ENCODE results near the gene ZNF580. TPM values are rescaled to one million over a fixed set of nuclear protein-coding genes. Genes with fewer than 3 reads are reported as not detected.

ZNF580 gene
- total RNA-seq, 1 experiment from 2014 or later, result 15.2 TPM

DNA sequence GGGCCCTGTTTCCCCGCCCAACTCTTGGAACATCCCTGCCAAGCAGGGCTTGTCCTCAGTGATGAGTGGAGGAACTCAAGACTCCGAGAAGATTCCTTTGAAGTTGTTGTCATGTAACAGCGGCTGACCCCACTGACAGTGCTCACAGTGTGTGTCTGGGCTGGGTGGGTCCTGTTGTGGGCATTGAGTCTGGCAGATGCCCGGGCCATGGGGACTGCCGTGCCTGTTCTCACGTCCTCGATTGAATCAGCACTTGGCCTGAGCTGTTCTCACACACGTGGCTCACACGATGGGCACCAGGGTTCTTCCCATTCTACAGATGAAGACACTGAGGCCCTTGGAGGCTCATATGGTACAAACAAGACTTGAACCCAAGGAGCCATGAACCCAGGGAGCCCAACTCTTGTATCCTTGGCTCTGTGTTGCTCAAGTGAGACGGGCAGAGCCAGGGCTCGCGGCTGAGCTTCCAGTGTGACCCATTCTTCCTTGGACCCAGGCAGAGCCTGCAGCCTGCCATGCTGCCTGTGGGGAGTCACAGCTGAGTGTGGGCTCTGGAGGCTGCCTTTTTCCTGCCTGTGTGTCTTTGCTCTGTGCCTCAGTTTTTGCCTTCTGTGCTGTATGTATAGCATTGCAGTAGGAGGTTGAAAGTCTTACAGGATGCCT lies 25.7 kb downstream of the ZNF580 start:
- peaks cover 58% of the 10 kb centered on the region for H4K20me1 ChIP-seq (ENCODE audit: low read length)
- H3K9me2 ChIP-seq (replicated peaks; ENCODE audit: low read length), result no peaks in the 10 kb centered on the region
- H3K27ac ChIP-seq (ENCODE audit: low read length), result no peak overlapping the region
- no peaks in the 10 kb centered on the region for H3K4me1 ChIP-seq (ENCODE audit: insufficient read depth, low read length)
- peaks cover 95% of the 10 kb centered on the region for H3K79me2 ChIP-seq (ENCODE audit: low read length)
- no peak overlapping the region for H3K9ac ChIP-seq (ENCODE audit: low read length)
- H2AFZ ChIP-seq (ENCODE audit: low read length), result no peak overlapping the region
- H3K27me3 ChIP-seq (ENCODE audit: low read length), result no peaks in the 10 kb centered on the region
- ChIA-PET POLR2A (ENCODE audit: unreplicated experiment) (no interaction called here), CTCF (interaction anchor here (0.5 kb wide), 1 partner anchor 164 kb away, joined by 7 read pairs; no protein-coding TSS in a partner anchor)
- H3K4me3 ChIP-seq (ENCODE audit: low read length), result no peak overlapping the region
- intact Hi-C loops (cut with micrococcal nuclease), result no loop called here
- peaks cover 75% of the 10 kb centered on the region for H3K36me3 ChIP-seq (ENCODE audit: low read depth, low read length)
- no peak for ATAC-seq
- no TSS peak for BruUV-seq (replicated peaks)
- TF ChIP-seq EZH2 (IDR thresholded peaks at IDR 0.05; ENCODE audit: low read length, unreplicated experiment), result no peak
- TF ChIP-seq EZH2phosphoT487 (IDR thresholded peaks at IDR 0.05; ENCODE audit: borderline replicate concordance, low read length), result no peak
- TF ChIP-seq, protein P1, sequence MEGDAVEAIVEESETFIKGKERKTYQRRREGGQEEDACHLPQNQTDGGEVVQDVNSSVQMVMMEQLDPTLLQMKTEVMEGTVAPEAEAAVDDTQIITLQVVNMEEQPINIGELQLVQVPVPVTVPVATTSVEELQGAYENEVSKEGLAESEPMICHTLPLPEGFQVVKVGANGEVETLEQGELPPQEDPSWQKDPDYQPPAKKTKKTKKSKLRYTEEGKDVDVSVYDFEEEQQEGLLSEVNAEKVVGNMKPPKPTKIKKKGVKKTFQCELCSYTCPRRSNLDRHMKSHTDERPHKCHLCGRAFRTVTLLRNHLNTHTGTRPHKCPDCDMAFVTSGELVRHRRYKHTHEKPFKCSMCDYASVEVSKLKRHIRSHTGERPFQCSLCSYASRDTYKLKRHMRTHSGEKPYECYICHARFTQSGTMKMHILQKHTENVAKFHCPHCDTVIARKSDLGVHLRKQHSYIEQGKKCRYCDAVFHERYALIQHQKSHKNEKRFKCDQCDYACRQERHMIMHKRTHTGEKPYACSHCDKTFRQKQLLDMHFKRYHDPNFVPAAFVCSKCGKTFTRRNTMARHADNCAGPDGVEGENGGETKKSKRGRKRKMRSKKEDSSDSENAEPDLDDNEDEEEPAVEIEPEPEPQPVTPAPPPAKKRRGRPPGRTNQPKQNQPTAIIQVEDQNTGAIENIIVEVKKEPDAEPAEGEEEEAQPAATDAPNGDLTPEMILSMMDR (conservative IDR thresholded peaks at IDR 0.05; ENCODE audit: low read depth, low read length), result no peak
- H3K4me2 ChIP-seq (ENCODE audit: low read length), result no peak overlapping the region
- H3F3A ChIP-seq (ENCODE audit: low read length, unreplicated experiment), result no peaks in the 10 kb centered on the region
- H3K9me3 ChIP-seq (ENCODE audit: low read length), result no peaks in the 10 kb centered on the region
- no peak for DNase-seq

DNA sequence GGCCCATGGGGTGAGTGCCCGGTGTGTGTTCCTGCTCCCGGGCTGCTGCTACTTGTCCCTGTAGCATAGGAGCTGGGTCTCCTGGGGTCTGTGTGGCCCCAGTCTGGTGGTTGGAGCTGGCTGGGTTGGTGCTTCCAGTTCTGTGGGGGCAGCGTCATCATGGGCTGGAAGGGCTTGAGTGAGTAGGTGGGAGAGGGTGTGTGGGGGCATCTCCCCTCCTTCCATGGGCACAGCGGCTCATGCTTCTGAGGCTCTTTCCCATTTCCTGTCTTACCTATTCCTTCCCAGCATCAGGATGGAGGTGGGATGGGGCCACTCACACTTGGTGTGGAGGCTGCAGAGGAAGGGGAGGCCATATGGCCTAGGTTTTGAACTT lies 26.2 kb downstream of the ZNF580 start:
- Histone ChIP-seq H3K27ac (ENCODE audit: low read length) (no peak overlapping the region), H3K4me1 (ENCODE audit: insufficient read depth, low read length) (no peaks in the 10 kb centered on the region), H3K9ac (ENCODE audit: low read length) (no peak overlapping the region), H3K27me3 (ENCODE audit: low read length) (no peaks in the 10 kb centered on the region), H4K20me1 (ENCODE audit: low read length) (peaks cover 58% of the 10 kb centered on the region), H3K36me3 (ENCODE audit: low read depth, low read length) (peaks cover 70% of the 10 kb centered on the region), H3K79me2 (ENCODE audit: low read length) (peaks cover 95% of the 10 kb centered on the region), H3F3A (ENCODE audit: low read length, unreplicated experiment) (peaks cover under 1% of the 10 kb centered on the region), H3K4me3 (ENCODE audit: low read length) (no peak overlapping the region), H2AFZ (ENCODE audit: low read length) (no peak overlapping the region), H3K9me3 (ENCODE audit: low read length) (no peaks in the 10 kb centered on the region), H3K9me2 (replicated peaks; ENCODE audit: low read length) (no peaks in the 10 kb centered on the region), H3K4me2 (ENCODE audit: low read length) (no peak overlapping the region)
- no peak for TF ChIP-seq EZH2 (IDR thresholded peaks at IDR 0.05; ENCODE audit: low read length, unreplicated experiment)
- TF ChIP-seq, protein P1 (conservative IDR thresholded peaks at IDR 0.05; ENCODE audit: low read depth, low read length), result no peak
- no peak for TF ChIP-seq EZH2phosphoT487 (IDR thresholded peaks at IDR 0.05; ENCODE audit: borderline replicate concordance, low read length)
- no peak for DNase-seq
- POLR2A ChIA-PET (ENCODE audit: unreplicated experiment), result no interaction called here
- CTCF ChIA-PET, result no interaction called here
- no peak for ATAC-seq
- no TSS peak for BruUV-seq (replicated peaks)
- intact Hi-C loops (cut with micrococcal nuclease), result no loop called here

DNA sequence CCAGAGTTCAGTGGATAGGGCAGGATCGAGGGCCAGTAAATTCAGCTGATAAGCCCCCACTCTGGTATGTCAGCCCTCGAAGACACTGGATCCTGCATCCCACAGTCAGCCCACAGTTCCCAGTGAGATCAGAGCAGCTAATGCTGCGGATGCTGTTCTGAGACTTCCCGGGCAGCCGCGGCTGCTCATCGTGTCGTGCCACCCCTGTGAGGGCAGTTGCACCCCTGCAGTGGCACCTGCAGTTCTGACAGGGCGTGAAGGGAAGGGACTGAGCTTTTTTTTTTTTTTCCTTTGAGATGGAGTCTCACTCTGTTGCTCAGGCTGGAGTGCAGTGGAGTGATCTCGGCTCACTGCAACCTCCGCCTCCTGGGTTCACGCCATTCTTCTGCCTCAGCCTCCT lies 26.7 kb downstream of the ZNF580 start:
- Histone ChIP-seq H3K27me3 (ENCODE audit: low read length) (no peaks in the 10 kb centered on the region), H3K9me2 (replicated peaks; ENCODE audit: low read length) (no peaks in the 10 kb centered on the region), H3K4me2 (ENCODE audit: low read length) (no peak overlapping the region), H3K9me3 (ENCODE audit: low read length) (no peaks in the 10 kb centered on the region), H3K36me3 (ENCODE audit: low read depth, low read length) (peaks cover 72% of the 10 kb centered on the region), H3K9ac (ENCODE audit: low read length) (no peak overlapping the region), H3K4me1 (ENCODE audit: insufficient read depth, low read length) (no peaks in the 10 kb centered on the region), H3K27ac (ENCODE audit: low read length) (no peak overlapping the region), H3K79me2 (ENCODE audit: low read length) (peaks cover 96% of the 10 kb centered on the region), H4K20me1 (ENCODE audit: low read length) (peaks cover 62% of the 10 kb centered on the region), H3F3A (ENCODE audit: low read length, unreplicated experiment) (peaks cover 6% of the 10 kb centered on the region), H3K4me3 (ENCODE audit: low read length) (no peak overlapping the region), H2AFZ (ENCODE audit: low read length) (no peak overlapping the region)
- POLR2A ChIA-PET (ENCODE audit: unreplicated experiment), result no interaction called here
- no TSS peak for BruUV-seq (replicated peaks)
- CTCF ChIA-PET, result no interaction called here
- intact Hi-C loops (cut with micrococcal nuclease), result no loop called here
- no peak for ATAC-seq
- TF ChIP-seq EZH2 (IDR thresholded peaks at IDR 0.05; ENCODE audit: low read length, unreplicated experiment), result no peak
- TF ChIP-seq, protein P1 (conservative IDR thresholded peaks at IDR 0.05; ENCODE audit: low read depth, low read length), result no peak
- no peak for TF ChIP-seq EZH2phosphoT487 (IDR thresholded peaks at IDR 0.05; ENCODE audit: borderline replicate concordance, low read length)
- DNase-seq, result no peak
